SK-N-MC (cell line): Measurements from ENCODE around the gene TGFA.

ENCODE experiments used
- EZH2 ChIP-seq: fragments of 200-600 bp; sonication (generic); IDR thresholded peaks from one replicate; pipeline ENCODE4 v1.6.1; 2017; ENCODE audit warnings: antibody characterized with exemption
- POLR2AphosphoS5 ChIP-seq: IDR thresholded peaks from 2 replicates; pipeline ENCODE4 v1.6.1; 2012; ENCODE audit warnings: mild to moderate bottlenecking, low read depth, low read length, borderline replicate concordance

DNA sequence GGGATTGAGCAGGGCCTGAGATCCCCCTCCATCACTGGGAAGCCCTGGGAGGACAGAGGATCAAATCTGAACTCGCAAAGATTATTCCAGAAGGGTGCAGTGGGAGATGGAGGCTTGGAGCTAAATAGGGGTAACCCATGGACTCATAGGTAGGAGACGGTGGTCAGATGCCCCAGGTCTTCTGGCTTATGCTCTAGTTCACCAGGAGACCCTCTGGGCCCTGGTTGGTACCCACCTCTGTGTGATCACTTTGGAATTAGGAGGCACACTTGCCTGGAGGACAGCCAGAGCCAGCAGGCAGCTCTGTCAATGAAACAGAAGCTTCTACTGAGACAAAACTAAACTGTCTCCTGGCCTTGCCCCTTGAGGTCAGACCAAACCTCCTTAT, 110.6 kb downstream of the TGFA start:
- no peak for TF ChIP-seq POLR2AphosphoS5
- no peak for TF ChIP-seq EZH2
